Activated CD8-positive, alpha-beta T cell treated with anti-CD3 and anti-CD28 coated beads for 36 hours (primary cell): Measurements from ENCODE around the gene CCDC74B. TPM values are rescaled to one million over a fixed set of nuclear protein-coding genes. Genes with fewer than 3 reads are reported as not detected.
"Not testable (repeated sequence)": the region's sequence is repeated elsewhere in the genome, so short reads cannot be mapped to it uniquely, and the experiment has no call there.

Experiments
- ATAC-seq: fragments of 200-7000 bp; cut with Tn5 transposase; one replicate; pipeline ENCODE4 v1.10.0; 2021; ENCODE audit warnings: mild to moderate bottlenecking, moderate library complexity
- CTCF ChIA-PET: fragments of 350-600 bp; sonication (Branson Sonifier 250); formaldehyde crosslinking; loops from one replicate; lab custom pipeline; 2021; ENCODE audit warnings: antibody characterized with exemption; lab: Charles Lee
- POLR2A ChIA-PET: fragments of 350-600 bp; sonication (Branson Sonifier 250); formaldehyde crosslinking; loops from one replicate; lab custom pipeline; 2021; ENCODE audit warnings: antibody characterized with exemption; lab: Charles Lee
- DNase-seq: peaks from one replicate; pipeline ENCODE4 v3.0.0-alpha.2; 2020
- H3K27ac Mint-ChIP-seq: one replicate; pipeline ENCODE4 v1.8.0; 2021; ENCODE audit warnings: mild to moderate bottlenecking, mixed read lengths
- H3K27me3 Mint-ChIP-seq: one replicate; pipeline ENCODE4 v1.8.0; 2021; ENCODE audit warnings: mixed read lengths
- H3K36me3 Mint-ChIP-seq: one replicate; pipeline ENCODE4 v1.8.0; 2021; ENCODE audit warnings: low read depth, mixed read lengths
- H3K4me1 Mint-ChIP-seq: one replicate; pipeline ENCODE4 v1.8.0; 2021; ENCODE audit warnings: low read depth, mixed read lengths
- H3K4me3 Mint-ChIP-seq: one replicate; pipeline ENCODE4 v1.8.0; 2021; ENCODE audit warnings: mild to moderate bottlenecking, moderate library complexity, mixed read lengths
- H3K9me3 Mint-ChIP-seq: one replicate; pipeline ENCODE4 v1.8.0; 2021; ENCODE audit warnings: mixed read lengths
- intact Hi-C: fragments of 100-400 bp; cut with micrococcal nuclease; formaldehyde crosslinking; loops from one replicate; pipeline ENCODE4 v1.10.0; 2022
- total RNA-seq, 2 experiments: library from RNA; stranded (reverse); gene quantifications; one replicate each; pipeline ENCODE4 v1.2.3, GENCODE V29; 2021
- TF ChIP-seq, protein P1 (sequence below): fragments of 200-600 bp; IDR thresholded peaks from one replicate; pipeline ENCODE4 v1.8.0; 2022; ENCODE audit warnings: antibody characterized with exemption, mild to moderate bottlenecking

The CCDC74B gene
- total RNA-seq, 2 experiments from 2014 or later = 3.0 to 3.5 TPM

DNA sequence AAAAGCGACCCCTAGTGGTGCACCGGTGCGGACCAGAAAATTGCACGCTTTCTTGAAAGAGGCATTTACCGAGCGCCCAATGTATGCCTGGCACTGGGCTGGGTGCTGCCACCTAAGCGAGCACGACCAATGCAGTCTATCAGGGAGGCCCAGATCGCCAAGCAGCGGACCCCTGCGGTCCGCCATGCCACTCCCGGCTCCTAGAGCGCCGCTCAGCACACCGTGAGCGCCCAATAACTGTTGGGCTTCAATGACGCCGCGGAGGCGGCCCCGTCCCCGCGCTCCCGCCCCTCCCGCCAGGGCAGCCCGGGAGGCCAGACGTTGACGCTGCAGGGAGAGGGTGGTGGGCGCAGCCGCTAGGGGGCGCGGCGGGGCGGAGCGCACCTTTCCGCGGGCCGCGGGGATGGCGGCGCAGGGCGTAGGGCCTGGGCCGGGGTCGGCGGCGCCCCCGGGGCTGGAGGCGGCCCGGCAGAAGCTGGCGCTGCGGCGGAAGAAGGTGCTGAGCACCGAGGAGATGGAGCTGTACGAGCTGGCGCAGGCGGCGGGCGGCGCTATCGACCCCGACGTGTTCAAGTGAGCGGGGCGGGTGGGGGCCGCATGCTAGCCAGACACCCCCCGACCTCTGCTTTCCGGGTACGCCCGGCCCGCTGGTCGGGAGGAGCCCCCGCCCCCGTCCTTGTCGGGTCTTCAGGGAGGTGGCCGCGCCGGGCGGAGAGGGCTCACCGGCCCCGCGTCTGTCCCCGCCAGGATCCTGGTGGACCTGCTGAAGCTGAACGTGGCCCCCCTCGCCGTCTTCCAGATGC lies 37.2 kb upstream of the CCDC74B start, which contains the start of gene MZT2B:
Gene MZT2B, plus strand, starts transcription at position 383 of the 803 bp plus-strand sequence. Its CDS starts 21 bp downstream, at position 404.
- ChIA-PET CTCF (interaction anchor here (0.8 to 3.0 kb wide), 6 partner anchors 9 to 195 kb away, joined by 3 to 15 read pairs (median 4); partner anchors contain the start of gene IMP4), POLR2A (interaction anchor here (3.3 kb wide), 1 partner anchor 160 kb away, joined by 14 read pairs; the partner anchor contains the start of gene IMP4)
- H3K27ac Mint-ChIP-seq = peak within 1 kb of the TSS; percentile 95
- H3K36me3 Mint-ChIP-seq = peaks cover 34% of the 10 kb centered on the region
- H3K9me3 Mint-ChIP-seq, H3K27me3 Mint-ChIP-seq: not testable (repeated sequence)
- peak; percentile 86 for ATAC-seq
- H3K4me3 Mint-ChIP-seq = peak within 1 kb of the TSS; percentile 93
- peak; percentile 91 for DNase-seq
- intact Hi-C loops = loop anchor here (5.0 kb wide), 1 partner anchor 155 kb away; no protein-coding TSS in a partner anchor
- peaks cover 16% of the 10 kb centered on the region for H3K4me1 Mint-ChIP-seq
- TF ChIP-seq, protein P1, sequence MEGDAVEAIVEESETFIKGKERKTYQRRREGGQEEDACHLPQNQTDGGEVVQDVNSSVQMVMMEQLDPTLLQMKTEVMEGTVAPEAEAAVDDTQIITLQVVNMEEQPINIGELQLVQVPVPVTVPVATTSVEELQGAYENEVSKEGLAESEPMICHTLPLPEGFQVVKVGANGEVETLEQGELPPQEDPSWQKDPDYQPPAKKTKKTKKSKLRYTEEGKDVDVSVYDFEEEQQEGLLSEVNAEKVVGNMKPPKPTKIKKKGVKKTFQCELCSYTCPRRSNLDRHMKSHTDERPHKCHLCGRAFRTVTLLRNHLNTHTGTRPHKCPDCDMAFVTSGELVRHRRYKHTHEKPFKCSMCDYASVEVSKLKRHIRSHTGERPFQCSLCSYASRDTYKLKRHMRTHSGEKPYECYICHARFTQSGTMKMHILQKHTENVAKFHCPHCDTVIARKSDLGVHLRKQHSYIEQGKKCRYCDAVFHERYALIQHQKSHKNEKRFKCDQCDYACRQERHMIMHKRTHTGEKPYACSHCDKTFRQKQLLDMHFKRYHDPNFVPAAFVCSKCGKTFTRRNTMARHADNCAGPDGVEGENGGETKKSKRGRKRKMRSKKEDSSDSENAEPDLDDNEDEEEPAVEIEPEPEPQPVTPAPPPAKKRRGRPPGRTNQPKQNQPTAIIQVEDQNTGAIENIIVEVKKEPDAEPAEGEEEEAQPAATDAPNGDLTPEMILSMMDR = peak; percentile 76

DNA sequence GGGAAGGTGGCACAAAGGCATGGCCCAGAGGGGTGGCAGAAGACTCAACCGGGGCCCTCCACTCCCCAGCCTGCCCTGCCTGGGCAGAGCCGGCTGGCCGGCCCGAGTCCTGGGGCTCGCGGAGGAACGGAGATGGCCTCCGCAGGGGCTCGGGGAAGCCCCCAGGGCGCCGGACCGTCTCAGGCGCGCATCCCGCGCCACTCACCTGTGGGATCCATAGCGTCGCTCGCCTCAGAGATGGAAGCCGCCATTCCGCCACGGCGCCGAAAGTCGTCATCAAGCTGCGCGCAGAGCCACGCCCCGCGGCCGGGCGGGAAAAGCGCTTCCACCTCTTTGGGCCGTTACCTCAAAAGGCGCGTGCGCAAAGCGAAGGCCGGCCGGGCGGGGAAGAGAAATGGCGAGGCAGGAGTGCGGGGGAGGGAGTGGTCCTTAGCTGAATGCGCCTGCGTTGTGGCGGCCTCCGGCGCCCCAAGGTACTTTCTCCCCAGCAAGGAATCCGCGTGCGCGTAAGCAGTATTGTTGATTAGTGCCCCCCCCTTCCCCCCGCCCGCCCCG lies 36.5 kb upstream of the CCDC74B start, which contains the start of gene SMPD4:
Gene SMPD4, minus strand, starts transcription at position 278 of the 555 bp plus-strand sequence. CDS start 5,010 bp downstream, outside the sequence.
- ChIA-PET CTCF (interaction anchor here (0.8 to 3.0 kb wide), 7 partner anchors 9 to 1312 kb away, joined by 3 to 15 read pairs (median 3); partner anchors contain the start of gene IMP4), POLR2A (interaction anchor here (0.7 to 3.3 kb wide), 3 partner anchors 153 to 161 kb away, joined by 3 to 14 read pairs (median 4); partner anchors contain the start of gene IMP4)
- peak; percentile 79 for ATAC-seq
- Mint-ChIP-seq H3K4me3 (peak within 1 kb of the TSS; percentile 93), H3K4me1 (peaks cover 16% of the 10 kb centered on the region), H3K27ac (peak within 1 kb of the TSS; percentile 95), H3K36me3 (peaks cover 35% of the 10 kb centered on the region), H3K27me3 (no peaks in the 10 kb centered on the region), H3K9me3 (no peaks in the 10 kb centered on the region)
- intact Hi-C loops = loop anchor here (5.0 kb wide), 1 partner anchor 156 kb away; no protein-coding TSS in a partner anchor
- TF ChIP-seq, protein P1 = no peak
- DNase-seq = peak; percentile 97

DNA sequence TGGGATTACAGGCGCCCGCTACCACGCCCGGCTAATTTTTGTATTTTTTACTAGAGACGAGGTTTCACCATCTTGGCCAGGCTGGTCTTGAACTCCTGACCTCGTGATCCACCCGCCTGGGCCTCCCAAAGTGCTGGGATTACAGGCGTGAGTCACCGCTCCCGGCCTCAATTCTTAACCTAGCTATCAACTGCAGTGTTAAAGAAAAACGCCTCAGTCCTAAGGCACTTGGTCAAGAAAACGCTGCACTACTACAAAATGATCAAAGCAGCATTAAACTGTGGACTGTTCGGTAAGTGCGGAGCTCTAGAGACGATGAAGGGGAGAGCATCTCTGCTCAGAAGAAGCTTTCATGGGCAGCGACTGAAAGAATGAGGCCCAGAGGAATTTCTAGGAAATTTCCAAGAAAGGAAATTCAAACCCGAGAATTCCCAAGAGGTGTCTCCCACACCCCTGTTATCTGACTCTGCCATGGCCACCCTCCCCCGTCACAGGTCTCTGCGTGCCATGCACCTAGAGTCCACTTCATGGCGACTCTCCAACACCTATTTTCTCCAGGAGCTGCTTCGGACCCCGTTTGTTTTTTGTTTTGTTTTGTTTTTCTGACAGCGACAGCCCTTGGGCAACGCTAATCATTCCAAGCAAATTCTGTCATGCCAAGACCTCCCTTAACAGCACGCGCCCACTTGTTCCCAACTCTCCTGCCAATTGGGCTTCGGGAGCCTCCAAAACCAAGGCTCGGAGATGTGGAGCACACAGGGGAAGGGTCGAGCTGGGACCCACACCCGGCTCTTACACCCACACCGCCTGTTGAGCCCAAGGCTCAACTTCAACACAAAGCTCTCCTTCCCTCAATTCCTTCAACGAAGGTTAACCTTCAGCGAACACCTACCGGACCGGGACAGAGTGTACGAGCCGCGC lies 35.8 kb upstream of the CCDC74B start:
- CTCF ChIA-PET = interaction anchor here (0.8 to 3.0 kb wide), 7 partner anchors 10 to 1312 kb away, joined by 3 to 15 read pairs (median 3); partner anchors contain the start of gene IMP4

GRCh38 chr2:130174866-130175265 lies 30.0 kb upstream of the CCDC74B start:
- H3K4me1 Mint-ChIP-seq, H3K27ac Mint-ChIP-seq, CTCF ChIA-PET, intact Hi-C loops, H3K9me3 Mint-ChIP-seq, POLR2A ChIA-PET, H3K27me3 Mint-ChIP-seq, H3K4me3 Mint-ChIP-seq, DNase-seq: not testable (repeated sequence)
- peak; percentile 27 for ATAC-seq
- H3K36me3 Mint-ChIP-seq = peaks cover 28% of the 10 kb centered on the region

More for the DNA sequence above, 35.8 kb upstream of the CCDC74B start:
- intact Hi-C loops = loop anchor here (5.0 kb wide), 1 partner anchor 157 kb away; no protein-coding TSS in a partner anchor
- not testable (repeated sequence) for DNase-seq, H3K27me3 Mint-ChIP-seq, H3K9me3 Mint-ChIP-seq, ATAC-seq
- H3K27ac Mint-ChIP-seq = peak overlapping the region; percentile 95
- POLR2A ChIA-PET = interaction anchor here (0.7 to 3.3 kb wide), 6 partner anchors 10 to 199 kb away, joined by 3 to 14 read pairs (median 4); partner anchors contain the start of gene IMP4
- H3K4me1 Mint-ChIP-seq = peaks cover 16% of the 10 kb centered on the region
- peak overlapping the region; percentile 93 for H3K4me3 Mint-ChIP-seq
- peaks cover 33% of the 10 kb centered on the region for H3K36me3 Mint-ChIP-seq

DNA sequence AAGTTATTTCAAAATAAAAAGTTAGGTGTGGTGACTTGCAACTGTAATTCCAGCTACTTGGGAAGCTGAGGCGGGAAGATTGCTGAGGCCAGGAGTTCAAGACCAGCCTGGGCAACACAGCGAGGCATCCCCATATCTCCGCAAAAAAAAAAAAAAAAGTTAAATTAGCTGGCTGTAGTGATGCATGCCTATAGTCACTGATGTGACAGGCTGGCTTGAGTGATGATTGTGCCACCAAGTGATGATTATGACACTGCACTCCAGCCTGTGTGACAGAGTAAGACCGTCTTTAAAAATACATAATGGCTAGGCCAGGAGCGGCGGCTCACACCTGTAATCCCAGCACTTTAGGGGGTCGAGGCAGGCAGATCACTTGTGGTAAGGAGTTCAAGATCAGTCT lies 25.0 kb upstream of the CCDC74B start:
- intact Hi-C loops = no loop called here
- H3K36me3 Mint-ChIP-seq = peaks cover 33% of the 10 kb centered on the region
- no peak overlapping the region for H3K4me3 Mint-ChIP-seq
- DNase-seq (no peak), ATAC-seq (no peak)
- ChIA-PET POLR2A (interaction anchor here (1.5 to 1.7 kb wide), 2 partner anchors 11 kb away, joined by 4 to 7 read pairs; no protein-coding TSS in a partner anchor), CTCF (interaction anchor here (1.3 kb wide), 1 partner anchor 12 kb away, joined by 4 read pairs; the partner anchor contains the start of gene SMPD4)
- H3K9me3 Mint-ChIP-seq = no peaks in the 10 kb centered on the region
- no peak overlapping the region for H3K27ac Mint-ChIP-seq
- TF ChIP-seq, protein P1 = no peak
- no peaks in the 10 kb centered on the region for H3K27me3 Mint-ChIP-seq
- peaks cover 6% of the 10 kb centered on the region for H3K4me1 Mint-ChIP-seq

DNA sequence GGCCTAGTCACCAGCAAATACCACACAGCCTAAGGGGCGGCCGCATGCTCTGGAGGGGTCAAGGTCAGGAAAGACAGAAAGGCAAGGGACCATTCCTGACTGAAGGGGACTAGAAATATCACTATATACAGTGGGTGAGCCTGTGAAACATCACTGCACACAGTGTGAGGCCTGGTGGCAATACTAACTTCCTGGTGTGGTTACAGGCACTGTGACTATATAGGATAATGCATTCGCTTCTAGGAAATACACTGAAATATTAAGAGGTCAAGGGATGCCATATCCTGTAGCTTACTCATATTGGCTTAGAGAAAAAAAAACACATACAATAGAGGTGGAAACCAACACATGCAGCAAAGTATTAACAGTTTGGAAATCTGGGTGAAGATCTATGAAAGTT lies 24.3 kb upstream of the CCDC74B start:
- intact Hi-C loops, H3K4me3 Mint-ChIP-seq, DNase-seq, POLR2A ChIA-PET, H3K9me3 Mint-ChIP-seq, H3K27me3 Mint-ChIP-seq, H3K4me1 Mint-ChIP-seq, CTCF ChIA-PET: not testable (repeated sequence)
- peak; percentile 98 for ATAC-seq
- Mint-ChIP-seq H3K36me3 (peaks cover 35% of the 10 kb centered on the region), H3K27ac (peak overlapping the region; percentile 37)

DNA sequence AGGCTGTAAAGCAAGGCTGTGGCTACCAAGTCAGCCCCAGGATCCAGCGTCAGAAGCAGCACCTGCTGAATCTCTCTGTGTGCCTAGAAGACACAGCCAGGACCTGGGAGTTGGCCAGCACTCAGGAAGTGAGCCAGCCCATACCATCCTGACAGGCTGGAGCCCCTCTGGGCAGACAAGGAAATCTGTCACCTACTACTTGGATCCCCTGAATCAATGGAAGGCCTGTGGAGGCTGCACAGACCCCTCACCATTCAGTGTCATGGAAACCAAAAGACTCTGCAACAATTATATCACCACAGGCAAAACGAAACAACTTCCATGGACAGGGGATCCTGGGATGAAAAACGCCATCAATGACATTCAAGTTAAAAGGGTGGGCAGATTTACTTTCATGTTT lies 21.7 kb upstream of the CCDC74B start:
- ATAC-seq, H3K27me3 Mint-ChIP-seq, H3K4me1 Mint-ChIP-seq, H3K9me3 Mint-ChIP-seq, POLR2A ChIA-PET, H3K27ac Mint-ChIP-seq, DNase-seq, CTCF ChIA-PET, H3K4me3 Mint-ChIP-seq, intact Hi-C loops: not testable (repeated sequence)
- peaks cover 34% of the 10 kb centered on the region for H3K36me3 Mint-ChIP-seq
